Diencephalon (tissue), 1 donor: Measurements from ENCODE around the gene ZNF785. TPM values are rescaled to one million over a fixed set of nuclear protein-coding genes. Genes with fewer than 3 reads are reported as not detected.

Experiments used
- small RNA-seq: library from RNA; depleted of rRNA; stranded (forward); fragments of <200 nt; gene quantifications from one replicate; pipeline ENCODE3, GENCODE V24; 2014
- total RNA-seq: library from RNA; depleted of rRNA; stranded (reverse); fragments of >200 nt; gene quantifications from one replicate; pipeline ENCODE4 v1.2.3, GENCODE V29; 2014

Gene ZNF785
- total RNA-seq = 21.2 TPM

DNA sequence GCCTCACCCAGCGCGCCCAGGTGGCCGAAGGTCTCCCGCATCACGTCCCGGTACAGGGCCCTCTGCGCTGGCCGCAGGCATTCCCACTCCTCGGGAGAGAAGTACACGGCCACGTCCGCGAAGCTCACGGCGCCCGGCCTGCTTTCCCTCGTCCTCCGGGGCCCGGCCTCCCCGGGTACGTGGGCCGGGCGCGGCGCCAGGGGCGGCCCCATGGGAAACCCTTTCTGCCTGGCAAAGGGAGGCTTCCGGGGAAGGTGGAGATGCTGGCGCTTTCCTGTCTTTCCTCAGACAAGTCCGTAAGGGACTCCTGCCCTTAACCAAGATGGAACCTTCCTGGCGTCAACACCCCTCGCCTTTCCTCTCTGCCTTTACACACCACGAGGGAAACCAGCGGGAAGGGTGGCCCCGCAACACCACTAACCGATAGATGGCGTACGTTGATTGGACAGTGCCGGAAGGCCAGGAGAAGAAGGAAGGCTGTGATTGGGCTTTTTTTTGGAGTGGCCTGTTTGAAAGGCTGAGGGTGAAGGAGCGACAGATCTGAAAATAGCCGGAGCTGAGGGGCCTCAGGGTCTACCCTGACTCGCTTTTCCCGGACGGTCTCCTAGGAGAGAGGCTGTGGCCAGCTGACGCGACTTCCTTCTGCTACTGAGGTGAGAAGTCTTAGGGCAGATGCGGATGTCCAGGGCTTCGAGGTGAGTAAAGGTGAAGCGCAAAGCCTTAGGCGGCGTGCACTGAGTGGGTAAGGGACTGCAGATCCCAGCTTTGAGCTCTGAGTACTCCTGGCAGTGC, at the start of gene ZNF785:
TSS of gene ZNF785 (minus strand) at position 298 of the 792 bp plus-strand sequence. CDS start at position 212, 86 bp downstream.

DNA sequence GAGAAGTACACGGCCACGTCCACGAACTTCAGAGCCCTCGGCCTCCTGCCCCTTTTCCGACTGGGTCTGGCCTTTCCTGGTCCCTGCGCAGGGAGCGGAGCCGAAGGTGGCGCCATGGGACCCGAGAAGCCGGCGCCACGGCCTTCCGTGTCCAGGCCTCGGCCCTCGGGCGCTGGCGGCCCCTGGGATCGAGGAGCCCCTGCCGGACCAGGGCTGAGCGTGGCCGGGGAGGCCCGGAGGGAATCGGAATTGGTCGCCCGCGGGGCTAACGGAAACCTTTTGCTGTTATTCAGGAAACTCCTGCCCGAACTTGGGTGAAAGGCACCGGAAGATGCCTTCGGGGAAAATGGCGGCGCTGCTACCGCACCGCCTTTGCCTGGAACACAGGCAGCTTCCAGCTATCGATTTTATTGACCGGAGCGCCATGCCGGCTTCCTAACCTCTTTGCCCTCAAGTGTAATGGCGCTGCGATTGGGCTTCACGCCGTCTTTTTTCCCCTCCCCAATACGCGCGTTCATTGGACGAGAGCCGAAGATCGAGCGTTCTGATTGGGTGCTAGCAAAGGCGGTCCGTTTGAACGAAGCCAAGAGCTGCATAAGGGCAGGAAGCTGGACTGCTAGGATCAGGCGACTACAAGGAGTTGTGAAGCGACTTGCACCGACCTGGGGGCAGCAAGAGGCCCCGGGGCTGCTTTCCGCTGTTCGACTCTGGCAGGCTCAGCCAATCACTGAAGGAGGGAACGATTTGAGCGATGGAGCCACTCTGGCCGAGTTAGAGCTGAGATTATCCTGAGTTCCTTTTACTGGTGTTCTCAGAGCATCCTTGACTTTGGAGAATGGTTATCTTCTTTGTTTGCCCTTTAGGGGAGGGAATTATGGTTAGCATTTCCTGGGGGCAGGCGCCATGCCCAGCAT, 24.7 kb upstream of the ZNF785 start, which contains the start of gene ZNF689:
TSS of gene ZNF689 (minus strand) at position 464 of the 914 bp plus-strand sequence. CDS start at position 116, 348 bp downstream.

GRCh38 chr16:30571445-30572322, 13.8 kb downstream of the ZNF785 start, which contains the start of gene ZNF688:
ZNF688 (minus strand) TSS chr16:30571714; CDS start chr16:30571629, 85 bp downstream.

DNA sequence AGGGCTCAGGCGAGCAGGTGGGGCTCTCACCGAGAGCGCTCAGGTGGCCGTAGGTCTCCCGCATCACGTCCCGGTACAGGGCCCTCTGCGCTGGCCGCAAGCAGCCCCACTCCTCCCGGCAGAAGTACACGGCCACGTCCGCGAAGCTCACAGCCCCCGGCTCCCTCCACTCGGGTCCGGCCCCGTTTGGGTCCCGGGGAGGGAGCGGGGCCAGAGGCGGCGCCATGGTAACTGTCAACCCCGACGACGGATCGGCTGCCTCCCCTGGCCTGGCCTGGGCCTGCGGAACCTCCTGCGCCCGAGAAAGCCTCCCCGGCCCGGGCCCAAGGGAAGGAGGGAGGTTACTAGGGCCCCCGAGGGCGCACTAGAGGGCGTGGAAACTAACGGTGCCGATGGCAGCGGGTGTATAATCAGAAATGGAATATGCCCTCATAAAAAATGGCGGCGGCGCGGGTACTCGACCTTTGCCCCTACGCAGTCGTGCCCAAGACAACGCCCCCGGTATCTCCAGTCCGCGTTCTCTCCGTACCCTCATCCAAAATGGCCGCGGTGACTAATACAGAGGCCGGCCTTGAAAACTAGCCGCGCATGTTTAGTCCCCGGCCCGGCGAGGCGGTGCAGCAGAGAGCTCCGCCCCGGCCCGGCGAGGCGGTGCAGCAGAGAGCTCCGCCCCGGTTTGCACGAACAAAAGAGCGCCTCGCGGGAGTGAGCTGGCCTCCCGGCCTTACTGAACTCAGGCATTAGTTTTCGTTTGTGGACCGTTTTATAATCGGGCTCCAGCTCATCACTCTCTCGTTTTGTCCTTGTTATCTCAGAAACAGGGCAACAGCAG, 27.3 kb downstream of the ZNF785 start, which contains the start of gene ZNF764:
TSS of gene ZNF764 (minus strand) at position 418 of the 832 bp plus-strand sequence. CDS start at position 226, 192 bp downstream.

GRCh38 chr16:30534368-30535105, 51.0 kb downstream of the ZNF785 start, which contains the start of gene ZNF747:
ZNF747 (minus strand) TSS chr16:30534858; CDS start chr16:30534679, 179 bp downstream.

Small RNAs within 50 kb of the gene (small RNA-seq; reads per million reads assigned to genes)
- not detected for gene AC093249.1
- not detected for gene AC093249.4

Other genes with a start within 250 kb of the ZNF785 start
- gene CD2BP2, start 230.4 kb downstream of the ZNF785 start, total RNA-seq = 39.9 TPM
- gene TBC1D10B, start 215.2 kb downstream of the ZNF785 start, total RNA-seq = 27.0 TPM
- gene MYL11, start 210.9 kb downstream of the ZNF785 start, total RNA-seq = not detected
- gene SEPTIN1, start 203.1 kb downstream of the ZNF785 start, total RNA-seq = 1.2 TPM
- 29.3 TPM for gene ZNF48, start 190.3 kb downstream of the ZNF785 start, total RNA-seq
- 10.4 TPM for gene ZNF771, start 178.1 kb downstream of the ZNF785 start, total RNA-seq
- 25.4 TPM for gene DCTPP1, start 155.7 kb downstream of the ZNF785 start, total RNA-seq
- gene SEPHS2, start 139.8 kb downstream of the ZNF785 start, total RNA-seq = 13.8 TPM
- 1.2 TPM for gene ITGAL, start 113.0 kb downstream of the ZNF785 start, total RNA-seq
- 26.5 TPM for gene ZNF768, start 59.1 kb downstream of the ZNF785 start, total RNA-seq
- gene ZNF747, start 50.8 kb downstream of the ZNF785 start, total RNA-seq = 12.2 TPM
- 9.2 TPM for gene ZNF764, start 27.3 kb downstream of the ZNF785 start, total RNA-seq
- gene ZNF688, start 14.0 kb downstream of the ZNF785 start, total RNA-seq = 7.6 TPM
- gene ZNF689, start 24.7 kb upstream of the ZNF785 start, total RNA-seq = 12.0 TPM
- 9.0 TPM for gene PRR14, start 65.3 kb upstream of the ZNF785 start, total RNA-seq
- 18.2 TPM for gene FBRS, start 72.7 kb upstream of the ZNF785 start, total RNA-seq
- gene SRCAP, start 113.5 kb upstream of the ZNF785 start, total RNA-seq = 24.0 TPM
- 15.0 TPM for gene PHKG2, start 162.7 kb upstream of the ZNF785 start, total RNA-seq
- 8.8 TPM for gene CFAP119, start 176.4 kb upstream of the ZNF785 start, total RNA-seq
- 94.8 TPM for gene RNF40, start 176.6 kb upstream of the ZNF785 start, total RNA-seq
- gene ZNF629, start 201.5 kb upstream of the ZNF785 start, total RNA-seq = 13.6 TPM